ENCODE results near the gene NOS1. TPM values are rescaled to one million over a fixed set of nuclear protein-coding genes. Genes with fewer than 3 reads are reported as not detected.

The NOS1 gene
- total RNA-seq, 1 donor from 2014 or later = 0.48 TPM

DNA sequence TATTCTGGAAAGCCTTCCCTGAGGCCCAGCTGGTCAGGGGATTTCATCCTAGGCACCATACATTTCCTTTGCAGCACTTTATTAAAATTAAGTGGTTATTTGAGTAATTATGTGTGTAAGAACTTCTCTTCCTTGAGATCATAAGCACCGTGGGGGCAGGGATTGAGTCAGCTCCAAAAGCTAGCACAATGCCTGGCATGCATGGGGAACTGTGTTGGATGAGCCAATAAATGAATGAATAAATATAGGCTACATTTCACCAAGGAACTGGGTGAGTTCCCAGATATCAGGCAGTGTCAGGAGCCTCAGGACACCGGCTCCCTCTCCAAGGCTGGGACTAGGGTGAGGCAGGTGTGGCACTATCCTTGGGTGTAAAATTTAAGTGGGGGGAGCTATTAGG lies 88.3 kb downstream of the NOS1 start:
- TF ChIP-seq, protein P1, sequence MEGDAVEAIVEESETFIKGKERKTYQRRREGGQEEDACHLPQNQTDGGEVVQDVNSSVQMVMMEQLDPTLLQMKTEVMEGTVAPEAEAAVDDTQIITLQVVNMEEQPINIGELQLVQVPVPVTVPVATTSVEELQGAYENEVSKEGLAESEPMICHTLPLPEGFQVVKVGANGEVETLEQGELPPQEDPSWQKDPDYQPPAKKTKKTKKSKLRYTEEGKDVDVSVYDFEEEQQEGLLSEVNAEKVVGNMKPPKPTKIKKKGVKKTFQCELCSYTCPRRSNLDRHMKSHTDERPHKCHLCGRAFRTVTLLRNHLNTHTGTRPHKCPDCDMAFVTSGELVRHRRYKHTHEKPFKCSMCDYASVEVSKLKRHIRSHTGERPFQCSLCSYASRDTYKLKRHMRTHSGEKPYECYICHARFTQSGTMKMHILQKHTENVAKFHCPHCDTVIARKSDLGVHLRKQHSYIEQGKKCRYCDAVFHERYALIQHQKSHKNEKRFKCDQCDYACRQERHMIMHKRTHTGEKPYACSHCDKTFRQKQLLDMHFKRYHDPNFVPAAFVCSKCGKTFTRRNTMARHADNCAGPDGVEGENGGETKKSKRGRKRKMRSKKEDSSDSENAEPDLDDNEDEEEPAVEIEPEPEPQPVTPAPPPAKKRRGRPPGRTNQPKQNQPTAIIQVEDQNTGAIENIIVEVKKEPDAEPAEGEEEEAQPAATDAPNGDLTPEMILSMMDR (conservative IDR thresholded peaks at IDR 0.05) = no peak
- Mint-ChIP-seq H3K9me3 (no peaks in the 10 kb centered on the region), H3K36me3 (no peaks in the 10 kb centered on the region), H3K27ac (no peak overlapping the region), H3K4me3 (no peak overlapping the region), H3K27me3 (peaks cover 20% of the 10 kb centered on the region), H3K4me1 (ENCODE audit: unreplicated experiment) (no peaks in the 10 kb centered on the region)
- no peak for DNase-seq (ENCODE audit: extremely low spot score, unreplicated experiment)

DNA sequence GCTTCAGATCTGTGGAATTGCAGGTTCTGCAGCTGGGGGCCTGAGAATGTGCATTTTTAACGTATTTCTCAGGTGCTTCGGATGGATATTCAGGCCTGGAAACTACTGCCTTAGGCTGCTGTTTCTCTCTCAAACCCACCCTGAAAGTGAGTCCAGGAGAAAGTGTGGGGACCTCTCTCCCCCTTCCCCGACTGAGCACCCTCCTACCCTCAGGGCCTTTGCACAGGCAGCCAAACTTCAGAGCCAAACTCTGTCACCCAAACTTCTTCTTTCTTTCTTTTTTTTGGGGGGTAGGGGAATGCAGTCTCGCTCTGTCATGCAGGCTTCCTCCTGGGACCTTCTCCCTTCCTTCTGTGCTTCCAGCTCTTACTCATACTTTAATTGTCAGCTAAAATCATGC lies 88.7 kb downstream of the NOS1 start:
- Mint-ChIP-seq H3K27me3 (peaks cover 20% of the 10 kb centered on the region), H3K27ac (no peak overlapping the region), H3K36me3 (no peaks in the 10 kb centered on the region), H3K4me1 (ENCODE audit: unreplicated experiment) (no peaks in the 10 kb centered on the region), H3K4me3 (no peak overlapping the region), H3K9me3 (no peaks in the 10 kb centered on the region)
- TF ChIP-seq, protein P1 (conservative IDR thresholded peaks at IDR 0.05) = no peak
- no peak for DNase-seq (ENCODE audit: extremely low spot score, unreplicated experiment)

DNA sequence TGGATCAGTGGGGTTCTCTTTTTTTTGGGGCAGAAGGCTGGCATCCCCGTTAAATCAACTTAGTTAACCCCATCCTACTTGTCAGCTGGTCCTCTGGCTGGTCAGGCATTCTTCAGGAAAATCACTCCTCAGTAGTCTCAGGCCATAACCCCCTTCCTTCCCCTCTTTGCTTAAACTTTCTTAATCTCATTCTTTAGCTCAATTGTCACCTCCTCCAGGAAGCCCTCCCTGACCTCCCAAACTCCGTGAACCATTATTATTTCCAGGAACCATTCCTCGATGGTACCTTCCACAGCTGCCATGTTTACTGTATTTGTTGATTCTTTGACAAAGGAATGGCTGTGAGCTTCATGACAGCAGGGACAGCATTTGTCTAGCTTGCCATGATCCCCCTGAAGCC lies 98.7 kb downstream of the NOS1 start:
- TF ChIP-seq, protein P1 (conservative IDR thresholded peaks at IDR 0.05) = no peak
- Mint-ChIP-seq H3K36me3 (no peaks in the 10 kb centered on the region), H3K27ac (peak overlapping the region; percentile 52), H3K4me3 (no peak overlapping the region), H3K27me3 (peaks cover 32% of the 10 kb centered on the region), H3K9me3 (no peaks in the 10 kb centered on the region), H3K4me1 (ENCODE audit: unreplicated experiment) (no peaks in the 10 kb centered on the region)
- DNase-seq (ENCODE audit: extremely low spot score, unreplicated experiment) = no peak

DNA sequence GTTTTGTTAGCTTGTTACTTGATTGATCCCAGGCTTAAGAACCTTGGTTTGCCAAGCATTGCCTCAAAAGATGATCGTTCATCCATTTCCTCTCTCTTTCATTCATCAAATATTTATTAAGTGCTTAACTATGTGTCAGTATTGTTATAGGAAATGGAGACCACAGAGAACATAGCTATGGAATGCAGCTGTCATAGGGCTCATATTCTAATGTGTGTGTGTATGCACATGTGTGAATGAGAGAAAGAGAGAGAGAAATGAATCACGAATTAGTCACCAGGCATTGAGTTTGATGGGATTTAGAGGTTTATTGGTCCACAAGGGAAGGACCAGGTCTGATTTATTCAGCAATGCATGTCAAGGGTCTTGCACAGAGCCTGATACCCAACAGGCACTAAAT lies 100.2 kb downstream of the NOS1 start:
- no peak overlapping the region for H3K4me3 Mint-ChIP-seq
- H3K36me3 Mint-ChIP-seq = no peaks in the 10 kb centered on the region
- no peak for DNase-seq (ENCODE audit: extremely low spot score, unreplicated experiment)
- TF ChIP-seq, protein P1 (conservative IDR thresholded peaks at IDR 0.05) = no peak
- H3K27ac Mint-ChIP-seq = no peak overlapping the region
- H3K9me3 Mint-ChIP-seq = no peaks in the 10 kb centered on the region
- H3K27me3 Mint-ChIP-seq = peaks cover 32% of the 10 kb centered on the region
- H3K4me1 Mint-ChIP-seq (ENCODE audit: unreplicated experiment) = no peaks in the 10 kb centered on the region

DNA sequence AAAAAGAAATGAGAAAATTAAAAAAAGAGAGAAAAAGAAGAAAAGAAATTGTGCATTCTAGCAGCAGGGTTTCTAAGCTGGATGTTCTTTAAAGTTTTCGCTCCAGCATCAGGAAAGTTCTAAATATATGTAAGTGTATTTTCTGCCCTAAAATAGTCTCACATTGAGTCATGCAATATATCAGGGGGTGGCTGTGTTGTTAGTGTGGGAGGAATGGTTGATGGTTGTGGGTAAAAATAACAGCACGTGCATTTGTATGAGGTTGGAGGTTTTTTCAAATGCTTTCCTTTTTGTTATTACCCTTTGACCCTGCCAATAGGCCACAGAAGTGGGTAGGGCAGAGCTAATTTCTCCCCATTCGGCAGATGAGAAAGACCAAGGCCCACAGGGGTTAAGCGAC lies 106.0 kb downstream of the NOS1 start:
- Mint-ChIP-seq H3K9me3 (peaks cover 5% of the 10 kb centered on the region), H3K4me3 (no peak overlapping the region), H3K36me3 (no peaks in the 10 kb centered on the region), H3K27me3 (peaks cover 15% of the 10 kb centered on the region), H3K27ac (no peak overlapping the region), H3K4me1 (ENCODE audit: unreplicated experiment) (no peaks in the 10 kb centered on the region)
- TF ChIP-seq, protein P1 (conservative IDR thresholded peaks at IDR 0.05) = no peak
- DNase-seq (ENCODE audit: extremely low spot score, unreplicated experiment) = no peak

DNA sequence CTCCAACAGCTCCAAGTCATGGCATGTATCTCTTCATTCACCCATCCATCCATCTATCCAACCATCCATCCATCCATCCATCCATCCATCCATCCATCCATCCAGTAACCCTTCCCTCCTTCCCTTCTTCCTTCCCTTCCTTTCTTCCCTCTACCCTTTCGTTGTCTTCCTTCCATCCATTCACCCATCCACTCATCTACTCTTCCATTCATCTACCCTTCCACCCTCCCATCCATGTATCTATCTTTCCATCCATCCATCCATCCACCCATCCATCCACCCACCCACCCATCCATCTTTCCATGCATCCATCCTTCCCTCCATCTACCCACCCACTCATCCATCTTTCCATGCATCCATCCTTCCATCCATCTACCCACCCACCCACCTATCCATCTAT lies 117.9 kb downstream of the NOS1 start:
- Mint-ChIP-seq H3K4me3 (no peak overlapping the region), H3K27ac (no peak overlapping the region), H3K4me1 (ENCODE audit: unreplicated experiment) (no peaks in the 10 kb centered on the region), H3K9me3 (no peaks in the 10 kb centered on the region), H3K36me3 (no peaks in the 10 kb centered on the region), H3K27me3 (peaks cover 18% of the 10 kb centered on the region)
- no peak for DNase-seq (ENCODE audit: extremely low spot score, unreplicated experiment)
- TF ChIP-seq, protein P1 (conservative IDR thresholded peaks at IDR 0.05) = no peak

Measured in type B pancreatic cell (in vitro differentiated cells).